ENCODE measurements around the gene ARHGAP23.
"Not testable (repeated sequence)": the region's sequence is repeated elsewhere in the genome, so short reads cannot be mapped to it uniquely, and the experiment has no call there.

- not testable (repeated sequence) for TF ChIP-seq CTCF (conservative IDR thresholded peaks at IDR 0.05 in 1 of 2, IDR thresholded peaks at IDR 0.05 in 1 of 2; ENCODE audit: extremely low read depth in 1 of 2, insufficient read depth in 1 of 2, low read depth in 1 of 2, low read length in 2 of 2); EZH2 (IDR thresholded peaks at IDR 0.05; ENCODE audit: borderline replicate concordance, low read length)
These were observed 61.5 kb downstream of the ARHGAP23 start for GRCh38 chr17:38489774-38490173.

Data from mammary epithelial cell (primary cell).